ENCODE measurements around the gene DYNLT5. TPM values are rescaled to one million over a fixed set of nuclear protein-coding genes. Genes with fewer than 3 reads are reported as not detected.

Gene DYNLT5
- total RNA-seq, 1 experiment from 2014 or later = 1.3 TPM

GRCh38 chr1:66773227-66773626, 21.0 kb downstream of the DYNLT5 start (continued):
- no peak for TF ChIP-seq ATF6 (CRISPR knock-in tag; IDR thresholded peaks at IDR 0.05)
- TF ChIP-seq ZNF425 (CRISPR knock-in tag; conservative IDR thresholded peaks at IDR 0.05) = no peak
- TF ChIP-seq MAX (CRISPR knock-in tag; IDR thresholded peaks at IDR 0.05) = no peak
- TF ChIP-seq EMX1 (CRISPR knock-in tag; IDR thresholded peaks at IDR 0.05) = no peak

GRCh38 chr1:66774438-66774837, 22.2 kb downstream of the DYNLT5 start:
- no peaks in the 10 kb centered on the region for H3K4me1 Mint-ChIP-seq
- no peak overlapping the region for H3K27ac Mint-ChIP-seq
- no peaks in the 10 kb centered on the region for H3K27me3 Mint-ChIP-seq (ENCODE audit: low read depth)
- CTCF ChIA-PET = interaction anchor here (0.7 kb wide), 1 partner anchor 415 kb away, joined by 3 read pairs; no protein-coding TSS in a partner anchor
- DNase-seq (ENCODE audit: low spot score) (no peak), ATAC-seq (no peak)
- no peak overlapping the region for H3K4me3 Mint-ChIP-seq
- H3K9me3 Mint-ChIP-seq = peaks cover 4% of the 10 kb centered on the region
- POLR2A ChIA-PET = no interaction called here
- TF ChIP-seq ZNF121 (CRISPR knock-in tag; IDR thresholded peaks at IDR 0.05) (no peak), TP53 (CRISPR knock-in tag; IDR thresholded peaks at IDR 0.05) (no peak)
- H3K36me3 Mint-ChIP-seq = peaks cover 3% of the 10 kb centered on the region

GRCh38 chr1:66775646-66776045, 23.4 kb downstream of the DYNLT5 start:
- H3K4me1 Mint-ChIP-seq = no peaks in the 10 kb centered on the region
- ChIA-PET POLR2A (no interaction called here), CTCF (no interaction called here)
- no peak for TF ChIP-seq FOXP4 (CRISPR knock-in tag; IDR thresholded peaks at IDR 0.05)
- no peak for TF ChIP-seq ETV6 (CRISPR knock-in tag; IDR thresholded peaks at IDR 0.05)
- TF ChIP-seq CBFB (CRISPR knock-in tag; IDR thresholded peaks at IDR 0.05; ENCODE audit: low read depth) = no peak
- TF ChIP-seq HMGXB4 (CRISPR knock-in tag; IDR thresholded peaks at IDR 0.05) = no peak
- no peak for TF ChIP-seq ZSCAN18 (CRISPR knock-in tag; IDR thresholded peaks at IDR 0.05)
- no peak for TF ChIP-seq MXD4 (CRISPR knock-in tag; IDR thresholded peaks at IDR 0.05; ENCODE audit: borderline replicate concordance)
- no peak for TF ChIP-seq USF1 (CRISPR knock-in tag; IDR thresholded peaks at IDR 0.05)
- no peak for TF ChIP-seq NR2C2 (CRISPR knock-in tag; IDR thresholded peaks at IDR 0.05)
- TF ChIP-seq TCF7 (CRISPR knock-in tag; IDR thresholded peaks at IDR 0.05; ENCODE audit: low read depth) = no peak
- no peak for TF ChIP-seq ERG (CRISPR knock-in tag; IDR thresholded peaks at IDR 0.05)
- TF ChIP-seq NR1H2 (CRISPR knock-in tag; IDR thresholded peaks at IDR 0.05) = no peak
- TF ChIP-seq SMAD4 (CRISPR knock-in tag; IDR thresholded peaks at IDR 0.05) = no peak
- ATAC-seq (no peak), DNase-seq (ENCODE audit: low spot score) (no peak)
- no peaks in the 10 kb centered on the region; the same call in 1 of the 2 replicates for H3K27me3 Mint-ChIP-seq (ENCODE audit: low read depth)
- no peak overlapping the region for H3K4me3 Mint-ChIP-seq
- peaks cover 14% of the 10 kb centered on the region for H3K36me3 Mint-ChIP-seq
- H3K27ac Mint-ChIP-seq = no peak overlapping the region
- H3K9me3 Mint-ChIP-seq = peaks cover 13% of the 10 kb centered on the region

Data from WTC11 (cell line).